ENCODE data around the gene SLC6A11.

The SLC6A11 gene

DNA sequence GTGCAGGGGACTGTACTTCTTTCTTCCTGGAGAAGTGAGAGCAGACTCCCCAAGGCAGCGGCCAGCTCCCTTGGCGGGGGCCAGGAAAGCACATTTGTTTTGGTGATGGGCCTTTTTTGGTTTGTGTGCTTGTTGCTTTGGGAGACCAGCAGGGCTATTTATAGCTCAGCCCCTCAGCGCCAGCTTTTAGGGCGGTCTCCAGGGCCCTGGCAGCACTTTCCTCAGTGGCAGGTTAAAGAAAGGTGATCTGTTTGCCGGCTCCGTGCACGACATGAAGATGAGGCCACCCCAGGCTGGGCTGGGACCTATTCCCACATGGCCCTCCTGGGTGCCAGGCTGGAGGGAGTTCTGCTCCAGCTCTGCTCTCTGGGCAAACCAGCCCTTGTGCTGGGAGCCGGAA is 21.8 kb downstream of the SLC6A11 start:
- DNase-seq (ENCODE audit: low read depth, low spot score), result no peak
- Histone ChIP-seq H3K27me3 (ENCODE audit: control insufficient read depth, insufficient read depth, low read length) (no peaks in the 10 kb centered on the region), H3K4me3 (ENCODE audit: low read length) (no peak overlapping the region), H3K36me3 (ENCODE audit: control insufficient read depth, insufficient read depth, low read length) (no peaks in the 10 kb centered on the region), H3K9me3 (ENCODE audit: control insufficient read depth, insufficient read depth, low read length) (no peaks in the 10 kb centered on the region), H3K4me1 (ENCODE audit: control insufficient read depth, insufficient read depth, low read length) (no peaks in the 10 kb centered on the region; the same call in 1 of the 2 replicates), H3K27ac (ENCODE audit: low read length) (no peak overlapping the region)
- no CpG with 5 or more reads among the region's 8 CpGs for WGBS (ENCODE audit: insufficient coverage, insufficient read length)

DNA sequence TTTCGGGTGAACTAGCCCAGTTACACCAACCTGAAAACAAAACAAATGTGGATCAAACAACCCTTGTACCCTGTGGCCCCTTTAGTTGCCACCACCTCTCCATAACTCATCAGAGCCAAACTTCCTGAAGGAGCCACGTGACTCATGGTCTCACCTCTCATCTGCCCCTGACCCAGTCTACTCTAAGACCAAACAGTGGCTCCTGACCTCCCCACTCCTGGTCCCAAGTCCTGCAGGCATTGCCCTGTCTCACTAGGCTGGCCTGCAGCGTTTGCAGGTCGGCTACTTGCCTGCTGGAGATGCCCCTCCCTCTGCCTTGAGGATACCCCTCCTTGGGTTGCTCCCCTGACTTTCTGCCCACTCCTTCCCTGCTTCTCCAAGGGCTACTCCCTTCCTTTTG is 23.1 kb downstream of the SLC6A11 start:
- WGBS (ENCODE audit: insufficient coverage, insufficient read length), result no CpG with 5 or more reads among the region's 4 CpGs
- no peak overlapping the region for H3K4me3 ChIP-seq (ENCODE audit: low read length)

DNA sequence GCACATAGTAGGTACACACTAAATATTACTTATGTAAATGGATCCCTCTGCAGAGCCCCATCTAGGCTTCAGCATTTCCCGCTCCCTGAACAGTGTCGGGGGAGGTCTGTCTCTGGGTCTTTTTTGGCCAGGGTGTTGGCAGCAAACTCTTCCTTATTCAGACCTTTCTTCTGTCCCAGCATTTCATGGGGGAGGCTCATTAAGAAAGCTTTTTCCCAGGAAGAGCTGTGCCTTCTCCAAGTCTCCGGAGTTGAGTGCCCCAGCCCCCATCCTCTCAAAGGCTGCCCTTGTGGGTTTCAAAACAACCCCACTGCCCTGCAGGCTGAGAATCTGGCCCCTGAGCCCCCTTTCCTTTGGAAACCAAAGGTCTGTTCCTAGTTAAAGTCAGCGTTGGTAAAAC is 25.1 kb downstream of the SLC6A11 start:
- Histone ChIP-seq H3K9me3 (ENCODE audit: control insufficient read depth, insufficient read depth, low read length) (no peaks in the 10 kb centered on the region), H3K4me3 (ENCODE audit: low read length) (no peak overlapping the region), H3K27me3 (ENCODE audit: control insufficient read depth, insufficient read depth, low read length) (0 out of 2 replicates have a peak, but pooled peaks cover 2% of the 10 kb centered on the region), H3K36me3 (ENCODE audit: control insufficient read depth, insufficient read depth, low read length) (no peaks in the 10 kb centered on the region), H3K4me1 (ENCODE audit: control insufficient read depth, insufficient read depth, low read length) (no peaks in the 10 kb centered on the region; the same call in 1 of the 2 replicates), H3K27ac (ENCODE audit: low read length) (no peak overlapping the region)
- DNase-seq (ENCODE audit: low read depth, low spot score), result no peak
- no CpG with 5 or more reads among the region's 4 CpGs for WGBS (ENCODE audit: insufficient coverage, insufficient read length)

More for the DNA sequence above, 23.1 kb downstream of the SLC6A11 start:
- 0 out of 2 replicates have a peak, but pooled peaks cover 1% of the 10 kb centered on the region for H3K27me3 ChIP-seq (ENCODE audit: control insufficient read depth, insufficient read depth, low read length)
- no peaks in the 10 kb centered on the region for H3K36me3 ChIP-seq (ENCODE audit: control insufficient read depth, insufficient read depth, low read length)
- no peaks in the 10 kb centered on the region for H3K9me3 ChIP-seq (ENCODE audit: control insufficient read depth, insufficient read depth, low read length)
- no peaks in the 10 kb centered on the region; the same call in 1 of the 2 replicates for H3K4me1 ChIP-seq (ENCODE audit: control insufficient read depth, insufficient read depth, low read length)
- no peak for DNase-seq (ENCODE audit: low read depth, low spot score)
- H3K27ac ChIP-seq (ENCODE audit: low read length), result no peak overlapping the region

DNA sequence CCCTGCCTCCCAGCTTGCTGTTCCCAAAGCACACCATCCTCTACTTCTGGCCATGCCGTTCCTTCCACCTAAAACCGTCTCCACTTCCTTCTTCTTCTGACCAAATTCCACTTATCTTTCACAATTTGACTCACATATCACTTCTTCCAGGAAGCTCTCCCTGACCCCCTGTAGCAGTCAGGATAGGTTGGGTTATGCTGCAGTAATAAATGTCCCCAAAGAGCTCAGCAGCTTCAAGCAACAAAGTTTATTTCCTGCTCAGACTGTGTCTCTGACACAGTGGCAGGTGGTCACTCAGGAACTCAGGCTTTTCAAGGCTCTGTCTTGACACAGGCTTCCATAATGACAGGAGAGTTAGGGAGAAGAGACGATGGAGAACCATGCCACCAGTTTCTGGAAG is 27.4 kb downstream of the SLC6A11 start:
- Histone ChIP-seq H3K27me3 (ENCODE audit: control insufficient read depth, insufficient read depth, low read length) (0 out of 2 replicates have a peak, but pooled peaks cover 2% of the 10 kb centered on the region), H3K27ac (ENCODE audit: low read length) (no peak overlapping the region), H3K4me1 (ENCODE audit: control insufficient read depth, insufficient read depth, low read length) (no peaks in the 10 kb centered on the region), H3K9me3 (ENCODE audit: control insufficient read depth, insufficient read depth, low read length) (no peaks in the 10 kb centered on the region), H3K36me3 (ENCODE audit: control insufficient read depth, insufficient read depth, low read length) (no peaks in the 10 kb centered on the region), H3K4me3 (ENCODE audit: low read length) (no peak overlapping the region)
- 100% methylated on average over 1 of the region's 3 CpGs for WGBS (ENCODE audit: insufficient coverage, insufficient read length)
- no peak for DNase-seq (ENCODE audit: low read depth, low spot score)

DNA sequence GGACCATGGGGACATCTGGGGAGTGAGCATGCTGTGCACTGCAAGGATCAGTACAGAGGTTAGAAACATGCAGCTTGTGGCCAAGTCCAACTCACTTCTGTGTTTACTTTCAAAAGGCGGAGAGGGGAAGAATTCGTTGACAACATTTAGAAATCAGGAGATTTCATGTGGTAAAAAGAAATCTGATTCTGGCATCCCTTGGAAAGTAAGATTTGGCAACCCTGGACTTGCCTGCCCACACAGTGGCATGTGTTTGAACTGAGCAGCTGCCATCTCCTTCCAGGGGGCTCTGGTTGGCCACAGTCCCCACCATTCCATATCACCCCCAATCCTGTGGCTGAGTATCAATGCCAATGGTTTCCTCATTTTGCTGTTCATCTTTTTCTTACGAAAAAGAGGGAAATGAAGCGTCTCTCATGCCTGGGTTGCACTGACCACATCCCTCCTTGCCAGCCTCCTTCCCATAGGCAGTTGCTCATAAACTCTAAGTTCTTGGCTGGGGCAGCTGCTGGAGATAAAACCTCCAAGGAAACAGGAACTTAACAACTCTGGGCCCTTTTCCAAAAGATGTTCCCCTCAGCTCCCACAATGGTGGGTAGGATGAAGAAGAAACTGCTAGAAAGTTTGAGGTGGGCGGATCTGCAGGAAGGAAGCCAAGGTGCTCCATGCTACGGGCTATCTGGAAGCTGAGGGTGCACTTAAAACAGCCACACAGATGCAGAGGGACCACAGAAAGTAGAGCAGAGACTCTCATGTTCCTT is 29.2 kb downstream of the SLC6A11 start:
- DNase-seq (ENCODE audit: low read depth, low spot score), result no peak
- Histone ChIP-seq H3K27me3 (ENCODE audit: control insufficient read depth, insufficient read depth, low read length) (0 out of 2 replicates have a peak, but pooled peaks cover 2% of the 10 kb centered on the region), H3K4me1 (ENCODE audit: control insufficient read depth, insufficient read depth, low read length) (no peaks in the 10 kb centered on the region), H3K9me3 (ENCODE audit: control insufficient read depth, insufficient read depth, low read length) (no peaks in the 10 kb centered on the region), H3K36me3 (ENCODE audit: control insufficient read depth, insufficient read depth, low read length) (no peaks in the 10 kb centered on the region), H3K27ac (ENCODE audit: low read length) (no peak overlapping the region), H3K4me3 (ENCODE audit: low read length) (no peak overlapping the region)
- WGBS (ENCODE audit: insufficient coverage, insufficient read length), result no CpG with 5 or more reads among the region's 6 CpGs

DNA sequence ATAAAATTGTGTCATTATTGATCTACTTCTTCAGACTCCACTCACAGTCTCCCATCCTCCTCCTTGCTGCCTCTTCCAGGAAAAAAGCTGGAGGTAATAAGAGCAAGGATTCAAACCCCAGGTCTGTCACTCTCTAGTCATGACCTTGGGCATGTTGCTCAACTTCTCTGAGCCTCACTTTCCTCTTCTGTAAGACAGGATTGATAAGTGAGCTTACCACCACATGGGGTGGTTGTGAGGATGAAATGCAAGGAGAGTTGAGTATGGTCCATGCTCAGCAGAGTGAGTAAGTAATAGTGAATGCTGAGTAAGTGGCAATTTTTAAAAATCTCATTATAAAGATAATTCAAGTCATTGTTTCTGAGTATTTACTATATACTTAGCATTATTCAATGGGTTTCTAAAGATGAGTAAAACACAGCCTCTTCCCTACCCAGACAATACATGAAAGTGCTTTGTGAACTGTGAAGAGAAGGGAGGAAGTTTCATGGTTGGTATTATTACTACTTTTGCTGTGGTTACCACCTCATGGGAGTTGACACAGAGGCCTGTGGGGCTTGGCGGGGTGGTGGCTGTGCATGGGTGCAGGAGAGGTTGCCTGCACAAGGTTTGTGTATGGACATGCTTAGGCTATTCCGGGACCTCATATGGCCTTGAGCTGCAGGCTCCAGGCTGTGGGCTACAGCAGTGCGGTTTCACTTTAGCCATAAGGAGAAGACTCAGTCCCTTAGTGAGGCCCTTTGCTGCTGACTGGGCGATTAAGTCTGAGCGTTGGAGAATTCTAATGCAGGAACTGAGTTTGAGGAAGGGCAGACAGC is 30.0 kb downstream of the SLC6A11 start:
- no CpG with 5 or more reads among the region's 5 CpGs for WGBS (ENCODE audit: insufficient coverage, insufficient read length)
- 0 out of 2 replicates have a peak, but pooled peaks cover 2% of the 10 kb centered on the region for H3K27me3 ChIP-seq (ENCODE audit: control insufficient read depth, insufficient read depth, low read length)
- H3K9me3 ChIP-seq (ENCODE audit: control insufficient read depth, insufficient read depth, low read length), result no peaks in the 10 kb centered on the region
- H3K4me3 ChIP-seq (ENCODE audit: low read length), result no peak overlapping the region
- no peaks in the 10 kb centered on the region for H3K4me1 ChIP-seq (ENCODE audit: control insufficient read depth, insufficient read depth, low read length)
- H3K36me3 ChIP-seq (ENCODE audit: control insufficient read depth, insufficient read depth, low read length), result no peaks in the 10 kb centered on the region
- no peak for DNase-seq (ENCODE audit: low read depth, low spot score)
- no peak overlapping the region for H3K27ac ChIP-seq (ENCODE audit: low read length)

DNA sequence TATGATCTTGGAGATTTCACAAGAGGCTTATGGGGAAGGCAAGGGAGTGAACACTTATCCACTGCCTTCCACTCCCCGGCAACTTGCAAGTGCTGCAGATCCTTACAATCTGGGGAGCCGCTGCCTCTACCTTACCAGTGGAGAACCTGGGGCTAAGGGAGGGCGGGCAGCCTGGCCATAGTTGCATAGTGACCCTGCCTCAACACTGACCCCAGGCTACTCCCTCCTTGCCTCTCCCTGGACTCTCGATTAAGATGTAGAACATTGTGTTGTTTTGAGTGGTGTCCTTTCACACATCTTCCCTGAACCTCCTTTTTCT is 30.6 kb downstream of the SLC6A11 start:
- WGBS (ENCODE audit: insufficient coverage, insufficient read length), result no CpG with 5 or more reads among the region's 4 CpGs
- no peaks in the 10 kb centered on the region for H3K36me3 ChIP-seq (ENCODE audit: control insufficient read depth, insufficient read depth, low read length)
- no peak overlapping the region for H3K27ac ChIP-seq (ENCODE audit: low read length)
- H3K4me1 ChIP-seq (ENCODE audit: control insufficient read depth, insufficient read depth, low read length), result no peaks in the 10 kb centered on the region
- 0 out of 2 replicates have a peak, but pooled peaks cover 2% of the 10 kb centered on the region for H3K27me3 ChIP-seq (ENCODE audit: control insufficient read depth, insufficient read depth, low read length)
- no peak overlapping the region for H3K4me3 ChIP-seq (ENCODE audit: low read length)
- H3K9me3 ChIP-seq (ENCODE audit: control insufficient read depth, insufficient read depth, low read length), result no peaks in the 10 kb centered on the region
- no peak for DNase-seq (ENCODE audit: low read depth, low spot score)

DNA sequence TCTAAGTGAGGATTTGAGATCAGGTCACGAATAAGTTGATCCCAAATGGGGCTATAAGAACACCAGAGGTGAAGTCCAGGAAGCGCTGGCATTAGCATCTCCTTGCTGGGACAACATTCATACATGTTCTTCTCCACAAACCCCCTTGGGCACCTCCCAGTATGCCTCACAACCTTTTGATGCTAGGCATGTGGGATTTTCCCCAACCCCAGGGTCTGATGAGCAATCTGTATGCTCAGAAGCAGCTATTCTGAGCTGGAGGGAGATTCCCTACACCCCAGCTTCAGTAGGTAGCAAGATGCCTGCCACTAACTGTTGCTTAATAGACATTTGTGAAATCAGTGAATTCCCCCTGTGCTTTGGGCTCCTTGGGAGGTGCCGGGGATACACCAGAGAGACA is 32.2 kb downstream of the SLC6A11 start:
- no peaks in the 10 kb centered on the region for H3K4me1 ChIP-seq (ENCODE audit: control insufficient read depth, insufficient read depth, low read length)
- H3K4me3 ChIP-seq (ENCODE audit: low read length), result no peak overlapping the region
- no peaks in the 10 kb centered on the region for H3K9me3 ChIP-seq (ENCODE audit: control insufficient read depth, insufficient read depth, low read length)
- no CpG with 5 or more reads among the region's 3 CpGs for WGBS (ENCODE audit: insufficient coverage, insufficient read length)
- no peak overlapping the region for H3K27ac ChIP-seq (ENCODE audit: low read length)
- 0 out of 2 replicates have a peak, but pooled peaks cover 2% of the 10 kb centered on the region for H3K27me3 ChIP-seq (ENCODE audit: control insufficient read depth, insufficient read depth, low read length)
- H3K36me3 ChIP-seq (ENCODE audit: control insufficient read depth, insufficient read depth, low read length), result no peaks in the 10 kb centered on the region
- no peak for DNase-seq (ENCODE audit: low read depth, low spot score)

DNA sequence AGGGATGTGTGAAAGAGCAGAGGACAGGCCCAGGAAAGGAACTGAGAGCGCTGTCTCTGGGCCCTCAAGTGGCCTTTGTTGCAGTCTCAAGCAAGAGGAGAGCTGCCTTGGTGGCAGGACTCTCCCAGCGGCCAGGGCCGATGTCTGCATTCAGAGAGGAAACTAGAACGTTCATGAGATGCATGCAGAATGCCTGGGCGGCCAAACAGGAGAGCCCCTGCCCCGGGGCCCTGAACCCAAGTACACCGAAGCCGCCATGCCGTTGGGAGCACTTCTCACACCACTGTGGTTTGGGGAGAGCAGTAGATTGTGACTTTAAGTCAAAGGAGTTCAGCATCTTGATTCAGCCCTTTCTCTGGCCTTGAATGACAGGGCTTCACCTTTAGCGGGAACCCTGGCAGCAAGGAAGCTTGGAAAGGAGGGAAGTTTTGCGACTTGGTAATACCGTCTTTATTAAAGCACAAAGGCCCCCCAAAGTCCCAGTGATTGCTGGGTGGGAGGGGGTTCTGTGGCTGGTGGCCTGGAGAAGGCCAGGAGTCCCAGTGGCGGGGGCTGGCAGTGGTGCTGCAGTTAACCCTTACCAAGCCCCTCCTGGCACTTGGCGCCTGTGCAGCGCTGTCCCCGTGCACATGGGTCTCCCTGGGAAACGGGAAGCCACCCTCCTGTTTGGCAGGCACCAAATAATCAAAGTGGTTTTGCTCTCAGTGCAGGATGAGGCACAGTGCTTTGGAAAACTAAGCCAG is 36.2 kb downstream of the SLC6A11 start:
- no peak overlapping the region for H3K27ac ChIP-seq (ENCODE audit: low read length)
- WGBS (ENCODE audit: insufficient coverage, insufficient read length), result no CpG with 5 or more reads among the region's 17 CpGs
- no peaks in the 10 kb centered on the region for H3K4me1 ChIP-seq (ENCODE audit: control insufficient read depth, insufficient read depth, low read length)
- no peaks in the 10 kb centered on the region for H3K27me3 ChIP-seq (ENCODE audit: control insufficient read depth, insufficient read depth, low read length)
- no peaks in the 10 kb centered on the region for H3K9me3 ChIP-seq (ENCODE audit: control insufficient read depth, insufficient read depth, low read length)
- no peak overlapping the region for H3K4me3 ChIP-seq (ENCODE audit: low read length)
- no peaks in the 10 kb centered on the region for H3K36me3 ChIP-seq (ENCODE audit: control insufficient read depth, insufficient read depth, low read length)
- no peak for DNase-seq (ENCODE audit: low read depth, low spot score)

All from iPS DF 6.9 (cell line).